Measurements from ENCODE around the gene MAPK6.

GRCh38 chr15:52102463-52102862, 83.4 kb downstream of the MAPK6 start:
- TF ChIP-seq EZH2 (IDR thresholded peaks at IDR 0.05; ENCODE audit: borderline replicate concordance, insufficient read depth, low read length, poor library complexity, severe bottlenecking) (no peak), POLR2AphosphoS5 (IDR thresholded peaks at IDR 0.05) (no peak)

Data from neural cell (in vitro differentiated cells).